Cardiac septum (tissue), 1 donor: Measurements from ENCODE around the gene SGPL1. TPM values are rescaled to one million over a fixed set of nuclear protein-coding genes. Genes with fewer than 3 reads are reported as not detected.

ENCODE experiments used
- DNase-seq: peaks from one replicate; pipeline ENCODE4 v3.0.0-alpha.2; 2020; ENCODE audit warnings: low spot score
- intact Hi-C: fragments of 100-400 bp; cut with DNase I; formaldehyde crosslinking; loops from one replicate; pipeline ENCODE4 v1.14.0; 2022
- total RNA-seq: library from RNA; stranded (reverse); fragmentation: NEBNext Ultra II Directional; extraction: Animal tissue kit (Norgen Biotek cat#: 25700); gene quantifications from one replicate; pipeline ENCODE4 v1.2.1, GENCODE V29; 2021
- donor health status: DM: no; HTN: no; CAD: no.

The SGPL1 gene
- total RNA-seq, 1 donor from 2014 or later: 17.3 TPM

DNA sequence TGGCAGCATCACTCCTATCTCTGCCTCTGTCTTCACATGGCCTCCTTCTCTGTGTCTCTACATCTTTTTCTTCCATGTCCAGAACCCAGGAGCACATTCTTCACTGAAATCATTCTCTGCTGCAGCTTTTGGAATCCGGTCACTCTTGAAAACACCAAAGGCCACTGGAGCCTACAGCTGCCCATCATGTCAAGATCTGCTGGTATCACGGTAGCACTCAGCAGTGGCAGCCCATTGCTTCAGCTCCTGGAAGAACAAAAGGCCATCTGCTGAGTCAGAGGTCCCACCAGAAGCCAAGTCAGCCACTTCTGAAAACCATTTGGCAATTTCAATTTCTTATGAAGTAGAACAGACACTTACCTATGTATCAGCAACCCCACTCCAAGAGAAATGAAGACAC, 78.7 kb downstream of the SGPL1 start:
- DNase-seq: no peak
- intact Hi-C loops: no loop called here

DNA sequence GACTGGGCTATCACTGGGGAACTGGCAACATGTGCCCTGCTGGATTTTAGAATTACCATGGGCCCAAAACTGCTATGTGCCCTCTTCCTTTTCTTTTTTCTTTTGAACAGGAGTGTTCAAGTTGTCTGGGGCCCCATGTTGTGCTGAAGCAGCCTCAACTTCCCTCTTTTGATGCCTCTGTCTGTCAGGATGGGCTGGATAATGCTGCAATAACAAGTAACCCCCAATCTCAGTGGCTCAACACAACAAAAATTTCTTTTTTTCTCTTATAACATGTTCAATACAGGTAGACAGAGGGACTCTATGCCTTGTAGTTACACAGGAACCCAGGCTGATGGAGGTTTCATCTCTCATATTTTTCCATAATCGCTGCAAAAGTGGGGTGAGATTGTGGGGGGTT, 80.8 kb downstream of the SGPL1 start:
- intact Hi-C loops: no loop called here
- DNase-seq: no peak

DNA sequence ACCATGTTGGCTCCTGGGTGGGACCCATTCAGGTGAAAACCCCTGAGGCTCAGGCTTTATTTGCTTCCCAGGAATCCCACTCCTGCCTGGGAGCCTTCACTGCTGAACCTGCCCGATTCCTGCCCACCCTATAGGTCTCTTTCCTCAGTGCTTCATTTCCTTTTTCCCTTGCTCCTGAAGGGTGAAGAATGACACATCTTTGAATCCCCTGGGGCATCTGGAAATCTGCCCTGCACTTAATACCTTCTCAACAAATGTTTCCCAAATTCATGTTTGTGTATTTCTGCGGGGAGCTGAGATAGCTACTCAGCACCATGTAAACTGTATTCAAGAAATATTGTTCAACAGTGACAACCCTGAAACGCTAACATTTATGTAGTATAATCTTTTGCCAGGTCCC, 82.9 kb downstream of the SGPL1 start:
- DNase-seq: no peak
- intact Hi-C loops: no loop called here

DNA sequence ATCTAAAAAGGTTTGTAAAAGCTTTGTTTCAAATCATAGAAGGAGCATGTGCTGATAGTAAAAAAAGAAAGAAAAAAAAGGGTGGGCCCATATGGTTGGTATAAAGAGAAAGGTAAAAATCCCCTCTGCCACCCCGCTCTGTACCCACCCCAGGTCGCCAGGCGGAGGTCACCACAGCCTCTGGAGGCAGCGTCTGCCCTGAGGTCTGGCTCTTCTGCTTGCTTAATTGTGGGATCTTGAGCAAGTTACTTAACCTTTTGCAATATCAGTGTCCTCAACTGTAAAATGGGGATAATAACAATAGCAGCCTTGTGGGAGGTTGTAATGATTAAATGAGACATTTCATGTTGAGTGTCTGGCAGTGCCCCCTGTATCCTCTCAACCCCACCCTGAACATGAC, 83.3 kb downstream of the SGPL1 start:
- DNase-seq: no peak
- intact Hi-C loops: no loop called here

DNA sequence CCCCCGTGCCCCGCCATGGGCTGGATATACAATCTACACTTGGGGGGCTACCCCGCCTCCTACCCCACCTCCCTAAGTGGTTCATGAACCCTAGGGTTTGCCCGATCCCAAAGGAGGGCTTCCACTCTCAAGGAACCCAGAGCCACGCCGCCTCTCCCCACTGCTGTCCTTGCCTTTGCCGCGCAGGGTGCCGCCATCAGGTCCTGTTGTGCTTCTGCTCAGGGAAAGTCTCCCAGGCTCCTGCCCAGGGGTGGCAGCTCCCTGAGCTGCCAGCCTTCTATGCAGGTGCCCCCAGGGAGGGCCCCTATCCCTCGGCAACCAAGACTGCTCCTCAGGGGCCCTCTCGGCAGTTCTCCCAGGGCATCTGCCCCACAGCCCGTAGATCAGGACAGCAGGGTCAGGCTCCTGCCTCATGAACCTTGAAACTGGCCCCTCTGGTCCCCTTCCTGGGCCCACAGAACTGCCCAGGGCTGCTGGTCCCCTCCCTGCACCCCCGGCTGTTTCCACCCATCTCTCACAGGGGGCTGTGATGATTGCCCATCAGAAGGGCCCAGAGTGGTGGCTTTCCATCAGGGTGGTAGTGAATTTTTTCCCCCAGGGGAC, 85.6 kb downstream of the SGPL1 start:
- intact Hi-C loops: loop anchor here (5.0 kb wide), 1 partner anchor 306 kb away; no protein-coding TSS in a partner anchor
- no peak for DNase-seq

DNA sequence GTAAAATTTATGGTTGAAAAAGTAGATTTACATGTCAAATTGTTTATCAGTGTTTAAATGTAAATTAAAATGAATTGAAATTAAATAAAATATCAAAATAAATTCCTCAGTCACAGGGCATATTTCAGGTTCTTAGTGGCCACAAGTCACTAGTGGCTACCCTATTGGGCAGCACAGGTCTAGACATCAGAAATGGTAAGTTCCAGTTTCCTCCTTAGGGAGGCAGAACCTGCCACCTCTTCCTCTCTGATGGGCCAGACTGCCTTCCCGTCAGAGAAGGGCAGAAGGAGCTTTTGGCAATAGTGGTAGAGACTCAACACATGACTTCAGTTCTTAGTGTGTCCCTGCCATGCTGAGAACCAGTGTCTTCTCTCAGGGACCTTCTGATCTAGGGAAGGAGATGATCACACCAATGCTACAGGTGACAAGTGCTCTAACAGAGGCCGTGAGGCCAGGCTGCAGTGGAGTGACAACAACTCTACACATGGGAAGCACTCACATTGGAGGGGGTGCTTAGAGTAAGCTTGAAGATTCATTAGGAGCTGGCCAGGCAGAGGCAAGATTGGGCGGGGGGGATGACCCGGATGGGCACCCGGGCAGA, 87.0 kb downstream of the SGPL1 start:
- intact Hi-C loops: loop anchor here (5.0 kb wide), 1 partner anchor 305 kb away; no protein-coding TSS in a partner anchor

DNA sequence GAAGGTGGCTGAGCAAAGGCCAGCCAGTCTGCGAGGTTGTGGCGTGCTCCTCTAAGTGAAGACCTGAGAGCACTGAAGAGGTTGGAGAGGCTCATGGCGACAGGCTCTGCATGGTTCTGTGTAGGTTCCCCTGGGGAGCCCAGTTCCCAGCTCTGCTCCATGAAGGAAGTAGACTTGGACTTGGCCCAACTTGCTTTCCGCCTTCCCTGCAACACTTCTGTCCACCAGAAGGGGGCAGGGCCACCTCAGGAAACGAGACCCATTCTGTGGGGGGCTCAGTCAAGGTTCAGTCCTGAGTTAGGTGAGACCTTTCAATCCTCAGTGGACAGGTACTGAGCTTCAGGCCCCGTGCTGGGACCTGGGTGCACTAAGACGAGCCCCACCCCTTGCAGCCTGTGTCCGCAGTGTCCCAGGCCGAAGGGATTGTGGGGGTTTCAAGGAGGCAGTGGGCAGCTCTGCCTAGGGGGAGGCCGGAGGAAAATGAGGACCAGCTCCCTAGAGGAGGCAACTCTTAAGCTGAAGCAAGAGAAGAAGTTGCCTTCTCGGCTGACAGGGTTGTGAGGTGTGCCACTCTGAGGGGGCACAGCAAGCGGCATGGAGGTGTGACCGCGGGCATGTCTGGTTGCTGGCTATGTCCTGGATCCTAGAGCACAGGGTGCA, 87.6 kb downstream of the SGPL1 start:
- intact Hi-C loops: loop anchor here (5.0 kb wide), 1 partner anchor 304 kb away; no protein-coding TSS in a partner anchor
- DNase-seq: no peak

More for the DNA sequence above, 87.0 kb downstream of the SGPL1 start:
- DNase-seq: no peak

DNA sequence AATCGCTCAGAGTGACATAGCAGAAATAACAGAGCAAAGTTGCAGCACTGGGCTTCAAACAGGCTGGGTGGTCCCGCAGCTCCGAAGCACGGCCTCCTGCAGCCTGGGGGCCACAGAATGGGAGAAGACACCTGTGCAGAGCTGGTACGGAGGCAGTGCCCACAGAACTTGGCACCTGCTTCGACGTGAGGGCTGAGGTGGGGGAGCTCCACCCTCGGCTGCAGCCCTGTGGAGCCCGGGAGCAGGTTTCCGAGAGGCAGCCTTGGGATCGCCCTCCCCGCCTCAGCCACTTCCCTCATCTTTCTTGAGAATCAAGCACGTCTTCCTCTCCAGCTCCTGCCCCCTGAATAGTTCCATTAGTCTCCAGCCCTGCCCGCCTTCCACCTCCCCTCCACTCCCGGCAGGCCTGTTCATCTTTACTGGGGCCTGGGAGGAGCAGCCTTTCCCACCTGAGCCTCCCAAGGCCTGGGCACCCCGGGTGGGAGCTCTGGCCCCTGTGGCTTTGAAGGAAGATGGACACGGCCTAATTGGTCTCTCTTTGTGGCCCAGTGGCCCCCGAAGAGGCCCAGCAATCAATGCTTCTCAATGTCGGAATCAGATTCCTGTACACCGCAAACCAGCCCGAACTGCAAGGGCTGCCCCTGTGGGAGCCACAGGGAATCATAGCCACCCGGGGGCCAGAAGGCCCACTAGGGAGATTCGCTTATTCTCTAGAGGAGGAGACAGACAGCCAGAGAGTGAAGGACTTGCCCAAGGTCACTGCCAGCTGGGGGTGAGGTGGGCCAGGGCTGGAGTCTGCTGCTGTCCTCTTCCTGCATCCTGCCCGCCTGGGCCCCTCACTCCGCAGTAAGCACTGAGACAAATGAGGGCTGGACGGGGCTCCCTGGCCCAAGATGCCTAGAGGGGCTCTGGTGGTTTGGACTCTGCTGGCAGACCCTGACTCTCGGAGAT, 89.6 kb downstream of the SGPL1 start:
- intact Hi-C loops: loop anchor here (2.0 kb wide), 1 partner anchor 379 kb away; no protein-coding TSS in a partner anchor
- DNase-seq: peak; percentile 73

DNA sequence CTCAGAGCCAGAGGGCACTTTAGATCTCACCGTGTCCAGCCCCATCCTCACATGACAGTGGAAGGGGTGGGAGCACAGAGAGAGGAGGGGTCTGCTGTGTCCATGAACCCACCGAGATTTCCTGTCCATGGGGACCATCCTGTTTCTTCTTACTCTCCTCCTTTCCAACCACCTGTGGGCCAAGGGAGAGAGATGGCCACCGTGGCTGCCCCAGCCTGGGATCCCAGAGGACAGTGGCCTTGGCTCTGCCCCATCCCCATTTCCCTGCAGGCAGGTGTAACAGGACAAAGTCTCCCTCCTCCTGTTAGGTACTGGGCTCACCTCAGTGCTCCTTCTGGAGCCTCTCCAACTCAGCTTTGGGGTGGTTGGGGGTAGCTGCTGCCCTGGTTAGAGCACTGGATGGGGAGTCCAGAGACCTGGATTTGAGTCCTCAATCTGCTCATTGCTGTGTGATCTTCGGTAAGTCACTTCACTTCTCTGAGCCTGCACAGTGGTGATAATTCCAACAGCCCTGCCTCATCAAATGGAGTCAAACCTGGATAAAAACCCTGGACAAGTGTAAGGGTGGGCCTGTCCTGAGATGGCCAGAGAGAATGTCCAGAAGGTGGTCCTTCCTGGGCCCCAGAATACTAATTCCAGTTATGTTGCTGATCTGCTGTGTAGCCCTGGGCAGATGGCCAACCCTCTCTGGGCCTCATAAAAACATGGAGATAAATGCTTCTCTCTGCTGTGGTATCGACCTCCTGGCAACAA, 90.5 kb downstream of the SGPL1 start:
- DNase-seq: peak; percentile 57
- intact Hi-C loops: no loop called here

DNA sequence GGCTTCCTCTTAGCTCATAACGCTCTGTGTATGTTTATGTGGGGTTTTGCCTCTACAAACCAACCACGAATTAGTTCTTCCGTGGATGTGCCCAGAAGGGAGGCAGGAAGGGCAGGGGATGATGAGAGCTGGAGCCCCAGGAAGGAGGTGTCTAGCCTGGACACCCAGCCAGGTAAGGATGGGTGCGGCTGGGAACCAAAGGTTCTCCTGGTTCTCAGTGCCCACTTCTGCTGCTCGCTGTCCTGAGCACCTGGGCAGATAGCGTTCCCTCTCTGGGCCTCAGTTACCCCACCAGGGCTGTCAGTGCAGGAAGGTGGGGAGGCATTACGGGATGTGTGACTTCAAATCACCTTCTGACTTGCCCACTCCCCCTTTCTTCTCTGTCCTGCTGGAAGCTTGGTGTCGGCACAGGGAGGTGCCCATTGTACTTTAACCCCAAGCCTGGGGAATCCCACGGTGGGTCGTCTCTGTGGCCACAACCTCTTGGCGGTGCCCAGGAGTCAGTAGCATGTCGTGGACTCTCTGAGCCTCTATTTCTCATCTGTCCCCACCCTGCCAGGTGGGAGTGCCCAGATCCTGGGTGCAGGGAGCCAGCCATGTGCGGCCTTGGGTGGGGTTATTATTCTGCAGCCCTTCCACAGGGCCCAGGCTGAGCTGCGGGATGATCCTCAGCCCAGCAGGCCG, 91.3 kb downstream of the SGPL1 start:
- intact Hi-C loops: no loop called here
- peak; percentile 46 for DNase-seq

DNA sequence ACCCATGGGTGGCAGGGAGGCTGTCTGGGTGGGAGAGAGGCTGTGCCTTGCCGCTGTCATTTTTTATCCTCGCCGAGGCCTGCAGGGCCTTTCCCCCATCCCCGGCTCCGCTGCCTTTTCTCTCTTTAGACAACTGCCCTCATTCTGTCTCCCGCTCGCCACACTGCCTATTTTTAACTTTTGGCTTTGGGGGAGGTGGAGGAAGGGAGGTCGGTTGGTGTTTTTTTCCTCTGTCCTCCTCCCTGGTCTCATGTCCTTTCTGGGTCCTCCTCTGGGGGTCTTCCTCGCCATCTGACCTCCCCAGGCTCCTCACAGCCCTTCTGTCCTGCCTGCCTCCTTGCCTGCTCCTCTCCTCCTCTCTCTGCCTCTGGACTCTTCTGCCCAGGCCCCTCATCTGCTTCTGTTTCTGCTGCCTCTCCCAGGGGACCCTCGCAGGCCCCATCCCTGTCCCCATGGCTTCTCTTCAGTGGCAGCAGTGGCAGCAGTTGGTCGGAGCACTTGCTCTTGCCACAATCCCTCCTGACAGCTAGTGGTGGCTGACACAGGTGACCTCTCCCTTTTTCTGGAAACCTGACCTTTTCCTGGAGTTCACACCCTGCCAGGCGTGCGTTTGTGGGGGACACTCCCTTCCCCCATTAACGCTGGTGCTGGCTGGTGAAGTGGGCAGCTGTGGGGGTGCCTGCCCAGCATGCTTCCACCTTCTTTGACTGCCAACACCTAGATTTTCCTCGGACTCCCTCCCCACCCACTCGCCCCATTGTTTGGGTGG, 92.1 kb downstream of the SGPL1 start:
- peak; percentile 47 for DNase-seq
- intact Hi-C loops: no loop called here

DNA sequence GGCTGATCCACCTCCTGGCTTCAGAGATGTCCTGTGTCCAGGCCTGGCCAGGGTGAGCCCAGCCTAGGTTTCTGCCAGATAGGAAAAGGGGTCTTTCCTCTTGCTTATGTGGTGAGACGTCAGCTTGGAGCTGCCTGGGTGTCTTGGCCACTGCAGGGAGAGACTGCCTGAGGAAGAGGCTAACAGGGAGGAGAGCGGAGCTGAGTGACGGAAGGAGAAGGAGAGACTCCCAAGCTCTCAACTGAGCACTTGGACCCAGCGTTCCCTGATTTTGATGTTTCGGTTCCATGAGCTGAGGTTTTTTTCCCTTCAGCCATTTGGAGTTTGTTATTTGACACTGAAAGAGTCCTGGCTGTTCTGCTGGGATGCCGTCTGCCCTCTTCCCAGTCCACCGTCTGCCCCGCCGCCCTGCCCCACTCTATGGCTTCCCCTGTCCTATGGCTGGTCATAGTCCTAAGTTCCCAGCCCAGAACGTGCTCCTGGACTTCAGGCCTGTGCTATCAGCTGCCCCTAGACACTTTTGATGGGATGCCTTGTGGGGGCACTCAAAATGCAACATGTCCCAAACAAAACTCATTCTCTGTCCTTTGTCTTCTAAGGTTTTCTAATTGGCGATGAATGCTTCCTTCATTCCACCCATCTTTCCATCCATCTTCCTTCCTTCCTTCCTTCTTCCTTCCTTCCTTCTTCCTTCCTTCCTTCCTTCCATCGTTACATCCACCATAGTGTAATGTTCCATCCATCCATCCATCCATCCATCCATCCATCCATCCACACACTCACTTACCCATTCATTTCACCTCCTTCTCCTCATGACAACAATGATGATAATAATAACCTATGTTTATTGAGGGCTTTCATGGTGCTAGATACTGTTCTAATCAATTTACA, 92.9 kb downstream of the SGPL1 start:
- DNase-seq: peak; percentile 68
- intact Hi-C loops: no loop called here

DNA sequence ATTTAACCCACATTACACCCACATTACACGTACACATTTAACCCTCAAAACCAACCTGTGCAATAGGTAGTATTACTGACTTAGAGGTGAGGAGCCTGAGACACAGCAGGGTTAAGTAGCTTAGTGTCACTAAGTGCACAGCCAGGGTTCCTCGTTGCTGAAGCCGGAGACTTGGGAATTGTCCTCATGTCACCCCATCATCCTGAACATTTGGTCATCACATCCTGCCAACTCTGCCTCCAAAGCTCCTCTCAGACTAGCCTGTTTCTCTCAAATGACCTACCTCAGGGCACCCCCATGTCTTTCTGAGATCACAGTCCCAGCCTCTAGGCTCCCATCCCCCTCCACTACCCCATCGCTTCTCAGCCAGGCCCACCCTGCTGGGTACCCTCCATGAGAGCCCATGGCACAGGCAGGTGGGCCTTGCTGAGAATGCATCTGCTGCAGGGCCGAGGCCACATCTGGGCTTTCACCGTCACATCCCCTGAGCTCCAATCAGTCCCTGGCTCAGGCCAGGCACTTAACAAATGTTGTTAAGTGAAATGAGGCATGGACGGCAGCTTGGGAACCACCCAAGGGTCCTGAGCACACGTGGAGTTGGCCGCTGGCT, 93.7 kb downstream of the SGPL1 start:
- intact Hi-C loops: no loop called here
- no peak for DNase-seq

DNA sequence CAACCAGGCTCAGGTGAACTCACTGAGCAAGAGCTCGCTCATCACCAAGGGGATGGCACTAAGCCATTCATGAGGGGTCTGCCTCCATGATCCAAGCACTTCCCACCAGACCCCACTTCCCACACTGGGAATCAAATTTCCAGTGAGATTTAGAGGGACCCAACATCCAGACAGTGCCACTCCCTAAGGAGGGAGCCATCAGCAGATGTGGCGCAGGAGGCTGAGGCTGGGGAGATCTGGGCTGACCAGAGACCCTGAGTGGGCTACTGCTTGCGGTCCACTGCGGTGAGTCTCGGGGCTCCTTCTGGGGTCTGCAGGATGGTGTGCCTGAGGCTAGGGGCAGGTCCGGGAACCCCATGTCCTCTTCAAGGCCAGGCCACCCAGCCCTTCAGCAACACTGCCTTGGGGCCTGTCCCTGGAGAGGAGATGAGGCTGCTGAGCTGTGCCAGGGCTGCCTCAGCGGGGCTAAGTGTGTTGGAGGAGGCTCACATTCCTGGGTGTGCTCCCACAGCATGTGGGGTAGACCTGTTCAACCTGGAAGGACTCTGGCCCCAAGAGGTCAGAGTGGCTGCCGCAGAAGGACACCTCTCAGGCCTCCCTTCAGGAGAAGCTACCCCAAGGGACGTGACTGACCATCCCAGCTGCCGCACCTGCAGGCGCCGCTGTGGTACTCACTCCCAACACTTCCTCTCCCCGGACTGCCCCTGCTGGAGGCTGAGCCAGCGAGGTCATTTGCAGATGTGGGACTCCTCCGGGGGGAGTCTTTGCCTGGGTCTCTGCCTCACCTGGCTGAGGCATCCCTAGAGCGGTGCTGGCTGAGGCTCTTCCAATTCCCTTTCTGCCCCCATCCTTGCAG, 95.0 kb downstream of the SGPL1 start:
- intact Hi-C loops: no loop called here
- no peak for DNase-seq

DNA sequence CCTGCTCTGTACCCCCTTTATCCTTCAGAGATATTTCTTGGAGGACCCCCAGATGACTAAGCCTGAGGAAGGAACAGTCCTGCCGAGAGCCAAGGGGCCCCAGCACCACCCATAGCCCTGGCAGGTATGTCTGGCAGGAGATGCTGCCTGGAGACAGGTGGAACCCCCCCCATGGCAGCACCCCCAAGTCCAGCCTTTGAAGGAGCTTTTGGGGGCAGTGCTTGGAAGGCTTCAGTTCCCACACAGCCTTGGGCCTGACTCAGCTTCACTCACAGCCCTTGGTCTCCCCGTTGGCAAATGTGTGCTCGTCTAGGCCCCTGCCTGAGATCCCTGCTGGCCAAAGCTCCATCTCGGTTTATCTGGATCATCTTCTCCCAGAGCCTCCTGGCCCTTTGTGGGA, 95.6 kb downstream of the SGPL1 start:
- no peak for DNase-seq
- intact Hi-C loops: no loop called here

DNA sequence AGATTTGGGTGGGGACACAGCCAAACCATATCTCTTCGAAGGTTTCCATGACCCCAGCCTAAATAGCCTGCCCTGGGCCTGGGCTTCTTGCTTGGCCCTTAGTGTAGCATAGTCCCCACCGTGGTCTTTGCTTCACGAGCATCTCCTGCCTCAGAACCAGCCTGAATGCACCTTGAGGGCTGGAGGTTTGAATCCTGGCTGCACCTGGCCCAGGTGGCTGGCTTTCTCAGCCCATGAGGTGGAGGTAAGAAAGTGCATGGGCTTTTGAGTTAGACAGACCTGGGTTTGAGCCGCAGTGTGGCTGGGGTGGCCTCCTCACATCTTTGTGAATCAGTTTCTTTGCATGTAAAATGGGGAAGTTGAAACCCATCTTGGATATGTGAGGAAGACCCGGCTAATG, 96.8 kb downstream of the SGPL1 start:
- intact Hi-C loops: no loop called here
- no peak for DNase-seq
